Upper lobe of left lung (tissue), 4 donors: ENCODE measurements around the gene AADAC.

Source experiments
- CTCF ChIP-seq, 6 experiments: fragments of 450-650 bp in 4 of 6; fragments of 200-600 bp in 2 of 6; sonication (generic) in 2 of 6; IDR thresholded peaks; one replicate each; pipeline ENCODE4 v1.5.1; 2016 to 2019; ENCODE audit warnings: antibody characterized with exemption in 6 of 6
- EP300 ChIP-seq, 4 donors: sonication (generic); formaldehyde crosslinking; IDR thresholded peaks; one replicate each; pipeline ENCODE4 v1.5.1; 2017; ENCODE audit warnings: antibody characterized with exemption in 4 of 4, control low read depth in 2 of 4
- POLR2A ChIP-seq, 4 donors: fragments of 450-650 bp; IDR thresholded peaks; one replicate each; pipeline ENCODE4 v1.5.1; 2016 to 2017; ENCODE audit warnings: antibody characterized with exemption in 4 of 4, mild to moderate bottlenecking in 2 of 4
- POLR2AphosphoS5 ChIP-seq, 2 donors: sonication (generic); formaldehyde crosslinking; IDR thresholded peaks; one replicate each; pipeline ENCODE4 v1.5.1; 2017; ENCODE audit warnings: antibody characterized with exemption in 2 of 2

- TF ChIP-seq CTCF (IDR thresholded peaks at IDR 0.05) (no peak), POLR2A (IDR thresholded peaks at IDR 0.05) (no peak), EP300 (IDR thresholded peaks at IDR 0.05) (no peak), POLR2AphosphoS5 (IDR thresholded peaks at IDR 0.05) (no peak)
Measured at GRCh38 chr3:151867666-151868065, 53.8 kb downstream of the AADAC start.
